Measurements from ENCODE around the gene ASS1.

Gene ASS1

GRCh38 chr9:130477564-130477963, 32.8 kb downstream of the ASS1 start:
- no peak for DNase-seq

- no peak for DNase-seq
Measured at GRCh38 chr9:130478152-130478551, 33.4 kb downstream of the ASS1 start.

- no peak for DNase-seq
Measured at GRCh38 chr9:130478736-130479575, 34.2 kb downstream of the ASS1 start.

- no peak for DNase-seq
Measured at GRCh38 chr9:130479587-130479986, 34.8 kb downstream of the ASS1 start.

DNA sequence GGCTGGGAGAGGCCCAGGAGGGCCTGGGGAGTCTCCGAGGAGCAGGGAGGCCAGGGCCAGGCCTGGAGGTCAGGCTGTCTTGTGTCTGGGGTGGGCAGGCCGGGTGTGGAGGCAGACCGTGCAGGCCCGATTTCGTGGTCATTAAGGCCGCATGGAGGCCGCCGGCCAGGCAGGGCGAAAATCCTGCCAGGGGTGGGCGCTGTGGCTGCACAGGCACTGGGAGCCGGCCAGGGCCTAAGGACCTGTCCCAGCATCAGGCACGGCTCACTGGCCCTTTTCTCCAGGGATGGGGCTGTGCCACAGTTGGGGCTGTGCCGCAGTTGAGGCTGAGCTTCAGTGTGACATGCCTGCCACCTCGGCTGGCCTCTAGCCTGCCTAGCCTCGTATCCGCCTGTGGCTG, 35.9 kb downstream of the ASS1 start:
- no peak for DNase-seq

DNA sequence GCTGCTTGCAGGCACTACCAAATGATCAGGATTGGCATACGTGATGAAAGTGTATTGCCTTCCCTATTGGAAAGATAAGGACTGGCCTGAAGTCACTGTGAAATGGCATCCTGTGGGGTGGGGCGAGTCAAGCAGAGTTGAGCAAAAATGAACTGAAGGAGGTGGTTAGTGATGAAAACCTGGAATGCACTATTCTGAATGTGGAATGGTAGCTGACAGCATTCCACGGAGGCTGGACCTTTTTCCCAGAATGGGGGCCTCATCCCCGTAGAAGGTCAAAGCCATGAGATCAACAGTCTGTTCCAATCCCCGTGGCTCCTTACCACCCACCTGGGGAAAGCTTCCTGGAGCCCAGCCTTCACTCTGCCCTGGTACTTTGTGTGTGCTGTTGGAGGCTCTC, 37.7 kb downstream of the ASS1 start:
- DNase-seq: no peak

GRCh38 chr9:130483371-130483971, 38.7 kb downstream of the ASS1 start:
- no peak for DNase-seq

DNA sequence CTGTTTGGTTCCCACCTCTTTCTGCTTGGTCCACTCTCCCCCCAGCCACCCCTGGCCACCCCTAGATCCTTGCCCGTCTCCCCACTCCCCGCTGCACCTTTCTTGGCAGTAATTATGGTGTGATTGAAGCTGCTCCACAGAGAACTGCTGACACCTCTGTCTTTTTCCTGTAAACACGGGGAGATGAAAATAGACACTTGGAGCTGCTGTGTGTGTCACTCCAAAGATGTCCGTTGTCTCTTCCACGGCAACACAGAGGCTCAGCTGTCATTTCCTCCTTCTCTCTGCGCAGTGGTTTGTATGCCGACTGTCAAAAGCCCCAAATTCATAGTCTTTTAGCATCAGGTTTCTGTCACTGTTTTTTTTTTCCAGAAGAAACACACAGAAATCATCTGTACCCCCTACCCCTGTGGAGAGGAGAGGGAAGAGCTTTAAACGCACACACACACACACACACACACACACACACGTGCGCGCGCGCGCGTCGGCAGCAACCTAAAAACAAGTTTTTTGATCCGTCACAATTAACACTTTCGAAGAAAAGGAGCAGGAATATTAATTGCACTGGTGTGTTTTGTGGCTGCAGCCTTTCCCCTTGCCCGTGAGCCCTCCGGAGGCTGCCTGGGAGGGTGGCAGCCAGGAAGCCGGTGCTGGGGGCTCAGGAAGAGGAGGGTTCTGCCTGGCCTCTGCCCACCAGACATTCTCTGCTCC, 39.8 kb downstream of the ASS1 start:
- no peak for DNase-seq

DNA sequence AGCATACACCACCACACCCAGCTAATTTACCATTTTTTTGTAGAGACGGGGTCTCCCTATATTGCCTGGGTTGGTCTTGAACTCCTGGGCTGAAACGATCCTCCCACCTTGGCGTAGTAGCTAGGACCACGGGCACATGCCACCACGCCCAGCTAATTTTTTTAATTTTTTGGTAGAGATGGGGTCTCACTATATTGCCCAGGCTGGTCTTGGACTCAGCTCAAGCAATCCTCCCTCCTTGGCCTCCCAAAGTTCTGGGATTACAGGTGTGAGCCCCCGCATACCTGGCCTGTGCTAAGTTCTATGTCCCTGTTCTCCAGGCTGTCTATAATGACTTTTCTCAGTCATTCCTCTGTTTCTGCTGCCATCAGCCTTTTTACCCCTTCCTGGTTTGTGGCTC, 41.3 kb downstream of the ASS1 start:
- no peak for DNase-seq

DNA sequence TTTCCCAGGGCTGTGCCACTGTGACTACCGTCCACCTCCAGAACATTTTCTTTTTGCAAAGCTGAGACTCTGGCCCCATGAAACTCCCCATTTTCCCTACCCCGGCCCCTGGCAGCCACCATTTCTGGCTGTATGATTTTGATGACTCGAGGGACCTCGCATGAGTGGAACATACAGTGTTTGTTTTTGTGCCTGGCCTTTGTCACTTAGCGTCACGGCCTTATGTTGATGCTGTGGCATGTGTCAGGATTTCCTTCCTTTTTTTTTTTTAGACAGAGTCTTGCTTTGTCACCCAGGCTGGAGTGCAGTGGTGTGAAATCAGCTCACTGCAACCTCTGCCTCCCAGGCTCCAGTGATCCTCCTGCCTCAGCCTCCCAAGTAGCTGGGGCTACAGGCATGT, 42.7 kb downstream of the ASS1 start:
- peak in 1 of 2 donors; percentile 20 for DNase-seq

- no peak for DNase-seq
Measured at GRCh38 chr9:130488621-130489330, 44.0 kb downstream of the ASS1 start.

DNA sequence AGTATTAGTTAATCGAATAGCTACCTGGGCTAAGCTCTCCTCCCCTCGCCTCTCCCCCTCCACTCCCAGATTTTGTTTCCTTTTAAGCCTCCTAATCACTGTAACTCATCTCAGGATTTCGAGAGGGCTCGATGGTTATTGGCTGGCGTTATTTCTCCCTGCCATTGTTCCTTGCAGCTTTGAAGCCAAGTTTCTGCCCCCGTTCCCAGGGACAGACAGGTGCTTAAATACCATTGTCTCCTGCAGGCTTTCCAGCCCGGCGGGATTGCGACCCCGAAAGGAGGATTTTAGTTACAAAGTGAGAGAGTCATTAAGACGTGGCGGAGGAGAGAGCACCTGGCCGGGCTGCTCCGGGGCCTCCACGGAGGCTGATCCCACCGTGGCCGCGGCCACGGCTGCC, 46.2 kb downstream of the ASS1 start:
- no peak for DNase-seq

DNA sequence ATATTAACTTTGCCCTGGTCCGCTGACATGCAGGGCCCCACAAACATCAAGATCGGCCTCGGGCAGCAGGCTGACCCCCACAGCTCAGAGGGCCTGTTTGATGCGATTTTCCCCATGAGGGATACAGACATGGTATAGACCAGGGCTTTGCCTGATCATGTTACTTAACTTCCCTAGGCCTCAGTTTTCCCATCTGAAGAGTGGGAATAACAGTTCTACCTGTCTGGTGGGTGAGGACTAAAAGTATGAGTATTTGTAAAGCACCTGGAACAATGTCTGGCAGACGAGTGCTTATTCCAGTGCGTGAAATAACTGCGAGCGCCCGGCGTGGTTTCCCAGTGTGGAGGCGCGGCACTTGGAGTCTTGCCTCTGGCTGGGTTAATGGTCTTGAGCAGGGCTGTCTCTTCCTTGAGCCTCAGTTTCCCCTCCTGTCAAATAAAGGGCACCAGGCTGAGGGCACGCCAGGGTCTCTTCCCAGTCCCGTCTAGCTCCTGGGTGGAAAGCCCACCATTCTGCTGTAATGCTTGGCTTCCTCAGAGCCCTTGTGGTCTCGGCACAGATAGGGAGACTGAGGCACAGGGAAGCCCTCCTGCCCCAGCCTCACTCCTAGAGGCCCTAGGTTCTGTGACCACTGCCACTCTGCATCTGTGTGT, 47.2 kb downstream of the ASS1 start:
- no peak for DNase-seq

GRCh38 chr9:130493021-130493420, 48.3 kb downstream of the ASS1 start:
- DNase-seq: no peak

- no peak for DNase-seq
Measured at GRCh38 chr9:130493476-130493875, 48.7 kb downstream of the ASS1 start.

GRCh38 chr9:130495067-130495466, 50.3 kb downstream of the ASS1 start:
- DNase-seq: no peak

DNA sequence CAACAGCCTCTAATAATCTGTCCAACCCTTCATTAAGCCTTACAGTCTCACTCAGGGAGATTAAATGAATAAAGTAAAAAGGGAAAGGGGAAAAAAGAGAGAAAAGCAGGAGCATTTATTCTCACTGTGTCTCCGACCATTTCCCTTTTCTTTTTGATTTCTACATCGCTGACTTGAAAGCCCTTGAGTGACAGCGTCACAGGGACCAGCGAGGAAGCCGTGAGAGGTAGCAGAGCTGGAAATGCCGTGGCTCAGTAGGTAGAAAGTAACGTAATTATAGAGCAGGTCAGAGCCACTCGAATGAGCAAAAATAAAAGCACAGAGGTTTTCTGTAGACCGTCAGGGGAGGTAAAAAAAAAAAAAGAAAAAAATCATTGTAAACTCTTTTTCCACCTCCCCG, 52.4 kb downstream of the ASS1 start:
- DNase-seq: no peak

DNA sequence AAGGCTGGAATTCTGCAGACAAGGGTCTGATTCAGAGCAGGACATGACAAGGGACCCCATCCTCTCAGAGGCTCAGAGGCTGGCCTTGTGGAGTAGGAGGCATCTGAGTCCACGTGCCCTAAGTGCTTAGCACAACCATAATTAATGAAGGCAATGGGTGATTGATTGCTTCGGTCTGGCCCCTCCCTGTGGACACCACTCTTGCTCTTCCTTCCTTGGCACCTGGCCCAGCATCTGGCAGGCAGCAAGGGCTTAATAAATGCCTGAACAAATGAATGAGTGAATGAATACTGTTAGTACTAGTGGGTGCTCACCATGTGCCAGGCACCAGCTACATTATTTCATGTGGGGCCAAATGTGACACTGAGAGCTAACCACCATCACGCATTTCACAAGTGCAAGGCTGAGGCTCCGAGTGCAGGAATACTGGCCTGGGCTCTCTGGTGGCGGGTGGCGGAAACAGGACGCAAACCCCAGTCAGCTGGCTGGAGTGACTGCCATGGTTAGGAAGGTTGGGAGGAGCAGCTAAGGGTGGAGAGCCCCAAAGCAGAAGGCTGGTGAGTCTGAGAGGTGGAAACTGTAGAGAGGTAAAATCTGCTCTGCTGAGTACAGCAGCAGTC, 53.6 kb downstream of the ASS1 start:
- no peak for DNase-seq

GRCh38 chr9:130498918-130499698, 54.3 kb downstream of the ASS1 start:
- DNase-seq: no peak

DNA sequence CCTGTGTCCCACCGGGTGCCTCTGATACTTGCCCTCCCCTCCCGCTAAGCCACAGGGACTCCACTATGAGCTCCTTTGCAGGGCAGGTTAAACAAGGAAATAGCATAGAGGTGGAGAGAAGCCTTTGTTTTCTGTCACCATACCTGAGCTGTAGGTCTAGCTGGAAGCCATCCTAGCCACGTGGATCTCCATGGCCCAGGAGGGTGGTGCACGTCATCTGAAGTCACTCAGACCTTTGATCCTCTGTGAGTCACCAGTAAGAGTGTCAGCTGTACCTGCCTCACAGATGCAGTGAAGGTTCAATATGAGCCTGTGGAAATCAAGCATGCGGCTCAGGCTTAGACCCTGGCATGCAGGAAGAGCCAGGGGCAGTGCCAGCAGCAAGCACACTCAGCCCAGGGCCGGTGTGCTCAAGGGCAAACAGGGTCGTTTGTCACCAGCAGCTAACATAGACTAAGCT, 55.1 kb downstream of the ASS1 start:
- DNase-seq: no peak

All from inflammatory macrophage (primary cell).